ENCODE measurements around the gene FKBP5. TPM values are rescaled to one million over a fixed set of nuclear protein-coding genes. Genes with fewer than 3 reads are reported as not detected.
A peak's percentile ranks its signal among the peaks of the same experiment; 100 is the strongest.

Gene FKBP5
- total RNA-seq, 1 donor from 2014 or later, result 142 TPM

GRCh38 chr6:35733633-35734032, 44.9 kb upstream of the FKBP5 start:
- Histone ChIP-seq H3K4me1 (peaks cover 49% of the 10 kb centered on the region), H3K9me3 (no peaks in the 10 kb centered on the region), H3K4me3 (no peak overlapping the region), H3K27me3 (no peaks in the 10 kb centered on the region), H3K36me3 (no peaks in the 10 kb centered on the region), H3K27ac (peak overlapping the region; percentile 99)
- intact Hi-C loops (cut with DNase I), result no loop called here
- TF ChIP-seq, protein P1, sequence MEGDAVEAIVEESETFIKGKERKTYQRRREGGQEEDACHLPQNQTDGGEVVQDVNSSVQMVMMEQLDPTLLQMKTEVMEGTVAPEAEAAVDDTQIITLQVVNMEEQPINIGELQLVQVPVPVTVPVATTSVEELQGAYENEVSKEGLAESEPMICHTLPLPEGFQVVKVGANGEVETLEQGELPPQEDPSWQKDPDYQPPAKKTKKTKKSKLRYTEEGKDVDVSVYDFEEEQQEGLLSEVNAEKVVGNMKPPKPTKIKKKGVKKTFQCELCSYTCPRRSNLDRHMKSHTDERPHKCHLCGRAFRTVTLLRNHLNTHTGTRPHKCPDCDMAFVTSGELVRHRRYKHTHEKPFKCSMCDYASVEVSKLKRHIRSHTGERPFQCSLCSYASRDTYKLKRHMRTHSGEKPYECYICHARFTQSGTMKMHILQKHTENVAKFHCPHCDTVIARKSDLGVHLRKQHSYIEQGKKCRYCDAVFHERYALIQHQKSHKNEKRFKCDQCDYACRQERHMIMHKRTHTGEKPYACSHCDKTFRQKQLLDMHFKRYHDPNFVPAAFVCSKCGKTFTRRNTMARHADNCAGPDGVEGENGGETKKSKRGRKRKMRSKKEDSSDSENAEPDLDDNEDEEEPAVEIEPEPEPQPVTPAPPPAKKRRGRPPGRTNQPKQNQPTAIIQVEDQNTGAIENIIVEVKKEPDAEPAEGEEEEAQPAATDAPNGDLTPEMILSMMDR (IDR thresholded peaks at IDR 0.05), result no peak
- DNase-seq (no peak), ATAC-seq (no peak)

DNA sequence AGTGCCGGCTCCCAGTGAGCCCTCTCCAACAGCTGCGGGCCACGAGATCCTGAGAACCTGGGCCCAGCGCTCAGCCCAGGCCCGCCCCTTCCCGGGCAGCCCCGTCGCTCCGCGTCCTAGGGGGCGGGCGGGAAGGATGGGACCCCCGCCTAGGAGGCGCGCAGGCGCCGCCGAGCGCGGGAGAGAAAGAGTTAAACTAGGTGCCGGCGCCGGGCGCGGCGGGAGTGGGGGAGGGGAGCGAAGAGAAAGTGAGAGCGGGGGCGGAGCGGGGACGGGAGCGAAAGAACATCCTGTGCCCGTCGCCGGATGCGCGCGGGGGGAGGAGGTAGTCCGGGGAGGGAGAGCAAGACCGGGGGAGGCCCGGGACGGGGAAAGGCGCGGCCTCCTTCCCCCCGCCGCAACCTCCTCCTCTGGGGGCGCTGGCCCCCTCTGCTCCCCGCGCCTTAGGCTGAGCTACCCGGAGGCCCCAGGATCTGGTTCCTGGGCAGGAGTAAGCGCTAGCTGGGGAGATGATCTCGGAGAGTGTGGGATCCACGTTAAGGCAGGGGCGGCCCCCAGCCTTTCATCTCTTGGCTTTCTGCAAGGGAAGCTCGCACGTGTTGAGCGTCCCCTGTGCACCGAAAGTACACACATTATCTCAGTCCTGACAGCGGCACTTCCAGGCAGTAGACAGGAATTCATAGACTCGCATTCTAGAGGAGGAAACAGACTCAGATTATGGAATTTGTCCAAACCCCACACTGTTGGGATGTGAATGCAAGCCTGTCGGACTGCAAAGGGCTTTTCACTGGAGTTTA, 43.2 kb upstream of the FKBP5 start:
- intact Hi-C loops (cut with DNase I), result no loop called here
- Histone ChIP-seq H3K4me1 (peaks cover 62% of the 10 kb centered on the region), H3K4me3 (peak overlapping the region; percentile 87), H3K27ac (peak overlapping the region; percentile 99), H3K27me3 (no peaks in the 10 kb centered on the region), H3K36me3 (no peaks in the 10 kb centered on the region), H3K9me3 (no peaks in the 10 kb centered on the region)
- TF ChIP-seq, protein P1 (IDR thresholded peaks at IDR 0.05), result peak; percentile 34
- DNase-seq (peak; percentile 100), ATAC-seq (peak; percentile 79)

GRCh38 chr6:35731414-35731735, 42.7 kb upstream of the FKBP5 start:
- Histone ChIP-seq H3K4me3 (peak overlapping the region; percentile 87), H3K27me3 (no peaks in the 10 kb centered on the region), H3K9me3 (no peaks in the 10 kb centered on the region), H3K27ac (peak overlapping the region; percentile 99), H3K4me1 (peaks cover 67% of the 10 kb centered on the region), H3K36me3 (no peaks in the 10 kb centered on the region)
- peak; percentile 62 for ATAC-seq
- intact Hi-C loops (cut with DNase I), result no loop called here
- TF ChIP-seq, protein P1 (IDR thresholded peaks at IDR 0.05), result no peak
- peak; percentile 99 for DNase-seq

- DNase-seq (no peak), ATAC-seq (no peak)
- H3K9me3 ChIP-seq, result no peaks in the 10 kb centered on the region
- H3K27ac ChIP-seq, result peak overlapping the region; percentile 99
- no peaks in the 10 kb centered on the region for H3K27me3 ChIP-seq
- TF ChIP-seq, protein P1 (IDR thresholded peaks at IDR 0.05), result no peak
- intact Hi-C loops (cut with DNase I), result no loop called here
- peaks cover 68% of the 10 kb centered on the region for H3K4me1 ChIP-seq
- H3K4me3 ChIP-seq, result peak overlapping the region; percentile 87
- H3K36me3 ChIP-seq, result no peaks in the 10 kb centered on the region
Observed at GRCh38 chr6:35730745-35731413, 42.2 kb upstream of the FKBP5 start.

DNA sequence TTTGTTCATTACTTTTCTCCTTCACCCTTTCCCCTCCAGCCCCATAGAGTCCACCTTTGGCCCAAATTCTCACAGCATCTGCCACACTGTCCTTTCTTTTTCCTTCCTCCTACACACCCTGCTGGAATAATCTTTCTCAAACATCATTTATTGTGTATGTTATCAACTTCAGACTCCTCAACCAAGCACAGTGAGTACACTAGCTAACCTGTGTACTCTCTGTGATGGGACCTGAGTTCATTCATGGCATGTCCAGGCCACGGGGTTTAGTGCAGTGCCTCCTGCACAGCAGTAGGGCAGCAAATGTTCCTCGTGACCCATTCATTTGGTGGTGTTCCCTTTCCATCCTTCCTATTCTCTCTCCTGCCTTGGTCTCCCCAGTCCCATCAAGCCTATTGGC, 41.0 kb upstream of the FKBP5 start:
- intact Hi-C loops (cut with DNase I), result loop anchor here (5.0 kb wide), 1 partner anchor 42 kb away; the partner anchor contains the start of gene FKBP5
- Histone ChIP-seq H3K36me3 (no peaks in the 10 kb centered on the region), H3K4me1 (peaks cover 78% of the 10 kb centered on the region), H3K4me3 (no peak overlapping the region), H3K9me3 (no peaks in the 10 kb centered on the region), H3K27me3 (no peaks in the 10 kb centered on the region), H3K27ac (peak overlapping the region; percentile 99)
- peak; percentile 19 for DNase-seq
- no peak for ATAC-seq
- TF ChIP-seq, protein P1 (IDR thresholded peaks at IDR 0.05), result no peak

All from upper lobe of right lung (tissue), 1 donor.